Measurements from ENCODE around the gene SLC6A17.

SLC6A17 gene

GRCh38 chr1:110174961-110175360 lies 24.7 kb downstream of the SLC6A17 start:
- no peak for DNase-seq (ENCODE audit: low spot score)

- DNase-seq (ENCODE audit: low spot score) = no peak
Measured at GRCh38 chr1:110176299-110176956, 26.1 kb downstream of the SLC6A17 start.

- no peak for DNase-seq (ENCODE audit: low spot score)
Measured at GRCh38 chr1:110177775-110178174, 27.5 kb downstream of the SLC6A17 start.

- no peak for DNase-seq (ENCODE audit: low spot score)
Measured at GRCh38 chr1:110183642-110184167, 33.4 kb downstream of the SLC6A17 start.

GRCh38 chr1:110184446-110184845 lies 34.2 kb downstream of the SLC6A17 start:
- DNase-seq (ENCODE audit: low spot score) = no peak

GRCh38 chr1:110185181-110185580 lies 34.9 kb downstream of the SLC6A17 start:
- DNase-seq (ENCODE audit: low spot score) = no peak

GRCh38 chr1:110186558-110186957 lies 36.3 kb downstream of the SLC6A17 start:
- DNase-seq (ENCODE audit: low spot score) = no peak

- no peak for DNase-seq (ENCODE audit: low spot score)
Measured at GRCh38 chr1:110187139-110187890, 37.0 kb downstream of the SLC6A17 start.

GRCh38 chr1:110188035-110188618 lies 37.8 kb downstream of the SLC6A17 start:
- DNase-seq (ENCODE audit: low spot score) = no peak

GRCh38 chr1:110189181-110189580 lies 38.9 kb downstream of the SLC6A17 start:
- no peak for DNase-seq (ENCODE audit: low spot score)

- DNase-seq (ENCODE audit: low spot score) = no peak
Measured at GRCh38 chr1:110190282-110190929, 40.1 kb downstream of the SLC6A17 start.

GRCh38 chr1:110192541-110192940 lies 42.2 kb downstream of the SLC6A17 start:
- no peak for DNase-seq (ENCODE audit: low spot score)

- DNase-seq (ENCODE audit: low spot score) = no peak
Measured at GRCh38 chr1:110195196-110195595, 44.9 kb downstream of the SLC6A17 start.

- DNase-seq (ENCODE audit: low spot score) = peak; percentile 85
Measured at GRCh38 chr1:110196917-110197765, 46.8 kb downstream of the SLC6A17 start.

GRCh38 chr1:110197905-110198629 lies 47.8 kb downstream of the SLC6A17 start:
- no peak for DNase-seq (ENCODE audit: low spot score)

GRCh38 chr1:110198746-110199145 lies 48.5 kb downstream of the SLC6A17 start:
- DNase-seq (ENCODE audit: low spot score) = no peak

GRCh38 chr1:110200190-110200589 lies 49.9 kb downstream of the SLC6A17 start:
- DNase-seq (ENCODE audit: low spot score) = no peak

- DNase-seq (ENCODE audit: low spot score) = no peak
Measured at GRCh38 chr1:110200666-110201065, 50.4 kb downstream of the SLC6A17 start.

- DNase-seq (ENCODE audit: low spot score) = no peak
Measured at GRCh38 chr1:110201157-110201825, 51.0 kb downstream of the SLC6A17 start.

GRCh38 chr1:110203021-110203661 lies 52.8 kb downstream of the SLC6A17 start:
- peak; percentile 57 for DNase-seq (ENCODE audit: low spot score)

Data from germinal center (tissue), 1 donor.